A673 (cell line): ENCODE results near the gene FOXC2.

ENCODE experiments used
- CTCF ChIP-seq: fragments of 300-800, 200-600 bp; sonication (generic); conservative IDR thresholded peaks from 2 replicates; pipeline ENCODE4 v1.5.1; 2017; ENCODE audit warnings: low read depth, mild to moderate bottlenecking, antibody characterized with exemption, low read length, moderate library complexity, mixed read lengths
- EZH2 ChIP-seq: fragments of 200-600 bp; sonication (generic); IDR thresholded peaks from 2 replicates; pipeline ENCODE4 v1.6.1; 2017; ENCODE audit warnings: borderline replicate concordance, low read depth, mild to moderate bottlenecking, mixed read lengths, antibody characterized with exemption, low read length; ENCODE audit not compliant: poor library complexity, severe bottlenecking

- TF ChIP-seq CTCF (no peak), EZH2 (no peak)
Observed at GRCh38 chr16:86553356-86553755, 13.3 kb upstream of the FOXC2 start.
